HG02970 (cell line): ENCODE results near the gene PTPRG.

Source experiments
- ATAC-seq: cut with Tn5 transposase; IDR thresholded peaks from one replicate; pipeline ENCODE4 v1.9.1; 2021; ENCODE audit warnings: mild to moderate bottlenecking, moderate library complexity, moderate number of reproducible peaks; ENCODE audit not compliant: unreplicated experiment, low FRiP score

The PTPRG gene

GRCh38 chr3:62183969-62184368 lies 622.6 kb downstream of the PTPRG start:
- no peak for ATAC-seq

DNA sequence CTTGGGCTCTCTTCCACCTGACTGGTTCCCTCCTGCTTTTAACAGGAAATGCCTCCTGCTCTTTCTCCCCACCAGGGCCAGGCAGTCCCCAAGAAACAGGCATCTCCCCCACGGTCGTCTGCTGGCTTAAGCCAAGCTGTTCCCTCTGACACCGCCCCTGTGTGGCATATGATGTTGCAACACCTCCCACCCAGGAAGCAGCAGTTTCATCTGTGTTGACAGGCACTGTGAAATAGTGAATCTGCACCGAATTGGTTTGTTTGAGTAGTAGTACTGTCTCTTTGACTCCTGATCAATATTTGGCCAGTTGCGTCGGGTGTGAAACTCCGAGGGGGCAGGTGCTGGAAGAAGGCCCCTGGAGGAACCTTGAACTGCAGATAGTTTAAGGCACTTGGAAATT lies 623.2 kb downstream of the PTPRG start:
- no peak for ATAC-seq

GRCh38 chr3:62187022-62187431 lies 625.7 kb downstream of the PTPRG start:
- no peak for ATAC-seq

- no peak for ATAC-seq
Observed at GRCh38 chr3:62188681-62189375, 627.5 kb downstream of the PTPRG start.

DNA sequence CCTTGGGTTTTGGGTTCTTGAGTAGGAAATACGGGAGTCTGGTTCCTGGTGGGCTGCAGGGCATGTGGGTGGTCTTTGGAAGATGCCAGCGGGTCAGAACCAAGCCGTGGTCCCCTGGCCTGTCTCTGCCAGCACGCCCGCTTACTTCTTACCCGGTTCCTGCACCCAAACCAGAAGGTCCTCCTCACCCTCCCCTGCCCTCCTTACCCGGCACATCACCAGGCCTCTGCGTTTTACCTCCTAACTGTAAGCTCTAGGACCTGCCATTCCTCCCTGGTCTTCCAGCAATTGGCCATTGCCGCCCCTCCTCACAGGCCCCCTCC lies 628.0 kb downstream of the PTPRG start:
- no peak for ATAC-seq

- no peak for ATAC-seq
Observed at GRCh38 chr3:62192891-62193290, 631.5 kb downstream of the PTPRG start.

GRCh38 chr3:62193586-62194345 lies 632.4 kb downstream of the PTPRG start:
- no peak for ATAC-seq

DNA sequence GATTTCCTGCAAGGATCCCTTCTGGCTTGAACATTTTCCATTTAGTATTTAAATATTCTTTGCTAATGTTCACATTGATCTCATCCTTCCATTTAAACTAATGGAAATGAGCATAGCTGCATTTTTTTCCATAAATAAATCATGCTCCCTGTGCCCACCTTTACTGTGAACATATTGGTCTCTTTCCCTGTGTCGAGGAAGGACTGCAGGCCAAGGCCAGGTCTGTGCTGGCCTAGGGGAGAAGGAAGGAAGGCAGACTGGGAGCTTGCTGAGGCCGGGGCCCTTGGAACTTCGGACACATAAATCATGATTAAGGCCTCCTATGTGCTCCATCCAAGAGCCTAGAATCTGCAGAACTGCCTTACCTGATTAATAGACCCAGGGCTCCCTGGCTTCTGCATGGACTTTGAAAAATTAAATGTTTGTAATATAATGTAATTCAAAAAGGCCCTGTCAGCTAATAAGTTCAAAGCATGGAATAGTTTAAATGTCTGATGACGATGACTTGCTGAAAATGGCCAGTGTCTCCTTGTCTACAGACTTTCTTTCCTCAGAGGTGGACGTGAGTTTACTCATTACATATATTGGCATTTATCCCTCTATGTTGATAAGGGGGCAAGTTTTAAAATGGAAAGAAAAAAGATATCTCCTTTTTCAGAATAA lies 636.1 kb downstream of the PTPRG start:
- ATAC-seq, result no peak

- ATAC-seq, result no peak
Observed at GRCh38 chr3:62199126-62199525, 637.8 kb downstream of the PTPRG start.

DNA sequence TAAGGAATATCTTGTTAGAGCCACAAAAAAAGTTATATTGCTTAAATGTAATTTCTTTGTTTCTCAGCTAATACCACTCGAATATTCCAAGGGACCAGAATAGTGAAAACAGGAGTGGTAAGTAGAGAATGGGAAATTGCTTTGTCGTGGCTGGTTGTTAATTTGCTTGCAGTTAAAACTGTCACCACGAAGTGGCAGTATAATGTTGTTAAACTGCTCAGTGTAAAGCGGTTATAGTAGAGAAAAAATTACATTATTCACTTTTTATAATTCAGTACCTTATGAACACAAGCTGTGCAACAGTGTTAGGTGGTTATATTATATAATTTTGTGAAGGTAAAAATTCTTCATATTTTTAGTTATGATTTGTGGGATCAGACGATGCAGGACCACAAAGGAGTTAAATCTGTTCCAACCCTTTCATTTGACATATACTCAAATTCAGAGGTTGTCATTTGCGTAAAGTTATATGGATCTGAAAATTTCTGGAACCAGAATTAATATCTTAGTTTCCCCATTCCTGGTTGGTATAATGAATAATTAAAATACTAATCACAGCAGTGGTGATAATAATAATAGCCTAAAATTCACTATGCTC lies 640.2 kb downstream of the PTPRG start:
- no peak for ATAC-seq

- ATAC-seq, result no peak
Observed at GRCh38 chr3:62203152-62203551, 641.8 kb downstream of the PTPRG start.

GRCh38 chr3:62203561-62203960 lies 642.2 kb downstream of the PTPRG start:
- no peak for ATAC-seq

GRCh38 chr3:62207197-62207596 lies 645.8 kb downstream of the PTPRG start:
- ATAC-seq, result no peak

- no peak for ATAC-seq
Observed at GRCh38 chr3:62208385-62208784, 647.0 kb downstream of the PTPRG start.

- no peak for ATAC-seq
Observed at GRCh38 chr3:62209101-62209500, 647.7 kb downstream of the PTPRG start.

- ATAC-seq, result no peak
Observed at GRCh38 chr3:62210011-62210410, 648.6 kb downstream of the PTPRG start.

DNA sequence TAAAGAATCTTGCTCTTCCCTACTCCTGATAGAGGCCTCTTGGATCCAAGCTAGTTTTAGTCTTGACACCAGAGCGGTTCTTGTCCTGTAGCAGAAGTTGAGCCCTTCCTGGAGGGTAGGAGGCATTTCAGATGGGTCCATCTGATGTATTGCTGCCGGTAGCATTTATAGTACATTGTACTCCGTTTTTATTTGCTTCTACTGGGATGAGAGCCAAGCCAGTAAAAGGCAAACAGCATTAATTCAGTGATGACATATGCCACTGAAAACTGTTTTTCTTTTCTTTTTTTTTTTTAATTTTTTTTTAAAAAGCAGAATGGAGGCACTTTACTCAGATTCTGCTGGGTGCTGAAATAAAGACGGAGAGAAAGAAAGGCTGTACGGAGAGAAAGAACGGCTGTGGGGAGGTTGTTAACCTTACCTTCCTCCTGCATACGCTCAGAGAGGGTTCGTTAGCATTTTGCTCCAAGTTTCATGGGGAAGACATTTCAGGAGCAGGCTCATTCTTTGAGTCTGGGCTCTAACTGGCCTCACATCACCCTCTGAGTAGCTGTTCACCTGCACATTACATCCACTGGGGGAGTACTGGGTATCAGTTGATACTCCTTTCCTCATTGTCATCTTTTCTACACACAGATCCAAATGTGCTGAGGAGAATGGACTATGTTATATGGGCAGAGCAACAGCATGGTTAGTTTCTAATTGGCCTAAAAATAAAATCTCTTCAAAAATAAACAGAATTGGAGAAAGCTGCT lies 650.5 kb downstream of the PTPRG start:
- no peak for ATAC-seq

- no peak for ATAC-seq
Observed at GRCh38 chr3:62214850-62215249, 653.5 kb downstream of the PTPRG start.

DNA sequence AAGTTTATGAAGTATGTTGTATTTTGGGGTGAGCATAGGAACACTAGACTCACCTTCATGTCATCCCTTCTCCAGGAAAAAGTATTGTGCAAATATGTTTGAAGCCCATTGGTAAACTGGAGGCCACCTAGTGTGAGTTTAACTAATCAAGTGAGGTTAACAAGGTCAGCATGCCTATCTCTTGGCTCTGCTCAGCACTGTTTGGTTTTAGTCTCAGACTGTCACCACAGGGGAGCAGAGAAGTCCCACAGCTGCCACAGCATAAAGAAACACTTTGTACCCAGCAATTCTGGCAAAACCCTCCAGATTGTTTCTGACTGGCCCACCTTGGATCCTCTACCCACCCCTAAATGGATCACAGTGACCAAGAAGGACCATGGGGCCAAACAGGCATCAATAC lies 659.2 kb downstream of the PTPRG start:
- ATAC-seq, result no peak

DNA sequence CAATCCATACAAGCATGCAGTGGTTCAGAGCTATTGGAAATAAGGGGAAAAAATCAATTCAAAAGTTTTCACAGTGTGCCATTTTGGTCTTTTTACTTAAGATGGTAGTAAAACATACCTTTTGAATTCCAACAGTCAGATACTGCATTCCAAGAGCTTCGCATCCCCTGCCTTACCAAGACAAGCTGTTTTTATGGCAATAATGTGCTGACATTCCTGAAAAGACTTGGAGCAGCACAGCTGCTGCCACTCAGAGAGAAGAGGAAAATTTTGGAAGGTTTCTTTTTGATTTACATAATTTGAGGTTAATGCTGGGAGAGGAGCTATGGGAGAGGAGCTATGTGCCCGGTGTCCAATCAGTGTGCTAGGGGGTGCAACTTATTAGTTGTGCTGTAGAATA lies 663.7 kb downstream of the PTPRG start:
- no peak for ATAC-seq
